Parietal lobe (tissue), 2 donors: ENCODE results near the gene KCTD11. TPM values are rescaled to one million over a fixed set of nuclear protein-coding genes. Genes with fewer than 3 reads are reported as not detected.

ENCODE experiments used
- small RNA-seq: library from RNA; depleted of rRNA; stranded (forward); fragments of <200 nt; gene quantifications from one replicate; pipeline ENCODE3, GENCODE V24; 2014; ENCODE audit warnings: low replicate concordance
- total RNA-seq: library from RNA; depleted of rRNA; stranded (reverse); fragments of >200 nt; gene quantifications from one replicate; pipeline ENCODE4 v1.2.3, GENCODE V29; 2014

Gene KCTD11
- total RNA-seq, result 2.5 TPM

DNA sequence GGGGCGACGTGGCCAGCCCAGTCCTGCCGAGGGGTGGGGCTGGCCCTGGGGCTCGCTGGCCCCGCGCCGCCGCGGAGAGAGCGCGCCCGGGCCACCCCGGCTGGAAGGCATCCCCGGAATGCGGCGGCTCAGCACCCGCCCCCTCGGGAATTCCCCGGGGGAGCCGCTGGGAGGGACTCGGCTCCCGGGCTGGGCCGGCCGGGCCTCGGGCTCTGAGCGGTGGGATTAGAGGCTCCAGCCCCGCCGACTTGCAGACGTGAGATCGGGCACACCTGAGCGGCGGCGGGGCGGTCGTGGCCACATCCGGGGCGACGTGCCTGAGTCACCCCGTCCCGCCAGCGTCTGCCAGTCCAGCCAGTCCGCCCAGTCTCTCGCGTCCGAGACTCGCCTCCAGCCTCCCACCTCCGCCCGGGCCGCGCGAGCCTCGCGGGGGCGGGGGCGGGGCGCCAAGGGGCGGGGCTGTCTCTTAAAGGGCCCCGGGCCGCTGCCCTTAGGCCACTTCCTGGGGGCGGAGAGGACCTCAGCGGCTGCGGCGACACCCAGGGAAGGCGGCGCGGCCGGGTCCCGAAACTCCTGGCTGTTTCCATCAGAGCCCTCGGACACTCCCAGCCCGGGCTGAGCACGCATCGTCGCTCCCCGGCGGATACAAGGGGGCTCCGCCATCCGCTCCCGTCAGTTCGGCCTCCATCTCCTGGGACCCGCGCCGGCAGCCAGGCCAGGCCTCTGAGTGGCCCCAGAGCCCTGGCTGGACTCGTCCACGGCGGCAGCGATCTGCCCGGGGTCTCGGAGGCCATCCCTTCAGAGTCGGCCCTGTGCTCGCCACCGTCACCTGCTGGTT, at the start of gene KCTD11:
KCTD11 (plus strand) TSS at position 498 of the 838 bp plus-strand sequence.

GRCh38 chr17:7306911-7307685, 44.9 kb upstream of the KCTD11 start, which contains the start of gene EIF5A:
TSS of gene EIF5A (plus strand) at chr17:7307628. CDS start at chr17:7309636, 2,008 bp downstream.

GRCh38 chr17:7314719-7315569, 37.0 kb upstream of the KCTD11 start, which contains the start of gene GPS2:
TSS of gene GPS2 (minus strand) at chr17:7315360. CDS start at chr17:7315052, 308 bp downstream.

GRCh38 chr17:7328840-7329373, 23.1 kb upstream of the KCTD11 start, which contains the start of gene NEURL4:
TSS of gene NEURL4 (minus strand) at chr17:7329335. CDS start at chr17:7329312, 23 bp downstream.

DNA sequence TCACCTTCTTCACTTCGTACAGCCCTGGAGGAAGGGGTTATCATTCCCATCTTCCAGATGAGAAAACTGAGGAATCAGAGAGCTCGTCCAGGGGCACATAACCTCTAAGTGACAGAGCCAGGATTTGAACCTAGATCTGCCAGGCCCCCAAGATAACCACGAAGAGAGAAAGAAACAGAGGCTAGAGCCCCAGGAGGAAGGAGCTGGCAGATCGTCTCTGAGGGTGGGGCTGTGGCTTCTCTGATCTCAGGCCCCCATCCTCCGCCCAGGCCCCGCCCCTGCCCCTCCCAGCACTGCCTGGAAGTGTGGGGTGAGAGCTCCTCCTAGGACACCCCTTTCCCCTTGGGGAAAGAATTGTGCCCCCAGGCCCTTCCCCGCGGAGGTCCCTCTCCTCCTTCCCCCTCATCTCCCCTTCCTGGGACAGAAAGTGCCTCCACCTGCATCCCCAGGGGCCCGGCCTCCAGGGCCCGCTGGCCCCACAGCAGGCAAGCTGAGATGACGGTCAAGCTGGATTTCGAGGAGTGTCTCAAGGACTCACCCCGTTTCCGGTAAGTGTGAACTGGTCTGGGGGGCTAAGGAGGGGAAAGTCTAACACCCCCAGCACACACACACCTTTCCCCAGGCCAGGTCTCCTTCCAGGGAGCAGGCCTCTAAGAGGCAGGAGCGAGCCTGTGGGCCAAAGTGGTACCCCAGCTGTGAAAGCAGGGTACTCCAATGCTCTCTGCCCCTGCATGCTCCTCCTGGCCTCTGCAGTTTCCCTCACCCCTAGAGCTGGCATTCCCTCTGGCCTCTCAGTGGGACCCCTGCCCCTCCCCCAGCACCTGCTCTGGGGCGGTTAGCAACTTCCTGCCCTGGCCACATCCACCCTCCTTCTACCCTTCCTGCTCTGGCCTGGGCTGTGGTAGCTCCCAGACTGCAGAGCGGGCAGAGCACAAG, 15.5 kb upstream of the KCTD11 start, which contains the start of gene ACAP1:
ACAP1 (plus strand) TSS at position 290 of the 936 bp plus-strand sequence; CDS start at position 496, 206 bp downstream.

GRCh38 chr17:7355053-7355452, 3.1 kb downstream of the KCTD11 start, which contains the start of gene TMEM95:
TSS of gene TMEM95 (plus strand) at chr17:7355156. CDS start at chr17:7355205, 49 bp downstream.

DNA sequence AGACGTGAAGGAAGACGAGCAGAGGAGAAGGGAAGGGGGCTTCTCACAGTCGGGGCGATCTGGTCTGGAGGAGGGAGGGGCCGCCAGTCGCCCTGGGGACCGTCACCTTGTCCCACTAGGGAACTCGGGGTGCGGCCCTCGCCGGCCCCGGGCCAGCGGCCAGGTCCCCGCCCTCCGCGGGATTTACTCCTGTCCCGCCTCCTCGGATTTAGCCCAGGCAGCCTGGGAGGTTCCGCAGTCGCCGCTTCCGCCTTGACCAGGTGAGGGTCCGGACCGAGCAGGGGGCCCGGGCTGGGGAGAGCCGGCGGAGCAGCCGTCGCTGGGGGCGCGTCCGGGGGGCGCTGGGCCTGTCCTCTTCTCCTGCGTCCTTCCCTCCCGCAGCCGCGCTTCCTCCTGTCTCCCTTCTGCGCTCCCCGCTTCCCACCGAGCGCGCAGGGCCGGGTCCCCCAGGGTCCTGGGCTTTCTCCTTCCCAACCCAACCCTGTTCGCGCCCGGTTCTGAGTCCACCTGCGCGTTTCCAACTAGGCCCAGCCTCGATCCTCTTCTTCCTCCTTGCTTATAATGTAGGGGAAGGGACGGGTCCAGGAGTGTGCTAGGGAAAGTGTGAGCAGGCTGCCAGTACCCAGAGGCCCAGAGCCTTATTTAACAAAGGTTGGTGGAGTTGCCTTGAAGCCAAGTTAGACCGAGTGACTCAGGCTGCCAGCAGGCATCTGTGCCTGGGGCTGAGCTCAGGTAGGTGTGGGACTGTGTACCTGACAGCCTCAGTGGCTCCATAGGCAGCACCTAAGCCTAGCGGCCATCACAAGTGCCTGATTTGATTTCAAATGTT, 29.1 kb downstream of the KCTD11 start, which contains the start of gene TNK1:
TNK1 (plus strand) TSS at position 235 of the 829 bp plus-strand sequence. CDS start 1,838 bp downstream, outside the sequence.

DNA sequence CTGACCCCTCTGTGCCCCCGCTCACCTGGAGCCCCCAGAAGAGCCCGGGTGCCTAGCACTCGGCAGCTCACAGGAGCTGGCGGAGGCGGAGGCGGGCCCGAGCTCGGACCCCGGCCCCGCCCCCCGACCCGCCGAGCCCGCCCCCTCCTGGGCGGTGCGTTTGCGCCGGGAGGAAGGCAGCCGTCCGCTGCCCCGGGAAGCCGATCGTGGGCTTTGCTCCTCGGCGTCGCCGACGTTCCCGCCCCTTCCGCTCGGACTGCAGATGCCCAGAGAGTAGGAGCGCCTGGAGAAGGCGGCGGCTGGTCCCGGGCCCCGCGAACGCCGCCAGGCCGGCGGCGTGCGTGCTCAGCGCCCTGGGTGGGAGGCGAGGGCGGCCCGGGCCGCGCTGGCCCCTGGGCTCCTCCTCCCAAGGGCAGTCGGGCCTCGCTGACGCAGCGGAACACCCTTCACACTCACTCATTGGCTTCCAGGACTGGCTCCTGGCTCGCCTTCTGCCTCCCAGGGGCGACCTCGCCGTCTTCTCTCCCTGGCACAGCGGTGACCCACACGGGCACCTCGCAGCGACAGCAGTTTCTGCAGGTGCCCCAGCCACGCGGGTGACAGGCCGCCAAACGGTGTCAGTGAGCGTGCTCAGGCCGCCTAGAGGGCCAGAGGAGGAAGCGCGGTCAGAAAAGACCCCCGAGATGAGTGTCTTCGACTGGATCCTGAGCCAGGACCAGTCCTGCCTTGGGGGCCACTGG, 42.7 kb downstream of the KCTD11 start, which contains the start of gene PLSCR3:
PLSCR3 (minus strand) TSS at position 74 of the 740 bp plus-strand sequence. CDS start 415 bp downstream, outside the sequence.

DNA sequence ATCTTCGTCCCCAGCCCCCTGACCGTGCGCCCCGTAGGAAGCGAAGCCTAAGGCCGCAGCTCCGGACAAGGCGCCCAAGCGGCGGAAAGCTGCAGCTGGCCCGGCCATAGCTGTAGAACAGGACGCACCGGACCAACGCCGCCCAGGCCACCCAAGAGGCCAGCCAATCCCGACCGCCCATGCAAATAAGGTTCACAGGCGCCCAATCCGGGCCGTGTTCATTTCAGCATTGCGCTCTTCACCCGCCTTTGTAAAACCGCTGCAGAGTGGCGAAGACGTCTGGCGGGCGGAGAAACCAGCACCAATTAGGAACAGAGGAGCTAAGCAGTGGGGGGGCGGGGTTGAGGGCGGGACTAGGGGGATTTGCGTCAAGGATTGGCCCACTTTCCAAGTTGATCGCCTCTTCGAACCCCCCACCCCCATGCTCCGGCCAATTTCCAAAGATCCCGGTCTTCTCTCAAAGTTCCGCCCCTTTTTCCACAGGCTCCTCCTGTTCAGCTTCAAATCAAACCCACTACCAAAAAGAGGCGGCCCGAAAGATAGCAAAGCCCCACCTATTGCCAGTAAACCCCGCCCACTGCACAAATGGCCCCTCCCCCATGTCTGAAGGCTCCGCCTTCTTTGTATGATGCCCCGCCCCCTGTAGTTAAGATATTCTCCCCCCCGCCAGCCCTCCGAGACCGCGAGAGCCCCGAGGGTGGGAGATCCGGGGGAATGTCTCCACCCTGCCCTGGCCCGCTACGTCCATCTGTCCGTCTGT, 52.2 kb downstream of the KCTD11 start, which contains the start of gene TMEM256:
TMEM256 (minus strand) TSS at position 121 of the 760 bp plus-strand sequence; CDS start at position 108, 13 bp downstream.

Small RNA genes within 50 kb of the gene (small RNA-seq; reads per million reads assigned to genes)
- not detected for gene AC026954.2

Other genes with a start within 250 kb of the KCTD11 start
- not detected for gene ASGR2, start 237.3 kb upstream of the KCTD11 start, total RNA-seq
- 12.5 TPM for gene ASGR1, start 172.8 kb upstream of the KCTD11 start, total RNA-seq
- gene DLG4, start 132.3 kb upstream of the KCTD11 start, total RNA-seq, result 155 TPM
- gene ACADVL, start 132.2 kb upstream of the KCTD11 start, total RNA-seq, result 147 TPM
- 81.4 TPM for gene DVL2, start 117.6 kb upstream of the KCTD11 start, total RNA-seq
- gene PHF23, start 112.7 kb upstream of the KCTD11 start, total RNA-seq, result 25.7 TPM
- 103 TPM for gene GABARAP, start 109.7 kb upstream of the KCTD11 start, total RNA-seq
- gene CTDNEP1, start 100.4 kb upstream of the KCTD11 start, total RNA-seq, result 34.1 TPM
- 26.6 TPM for gene ELP5, start 99.9 kb upstream of the KCTD11 start, total RNA-seq
- not detected for gene CLDN7, start 89.7 kb upstream of the KCTD11 start, total RNA-seq
- gene SLC2A4, start 70.4 kb upstream of the KCTD11 start, total RNA-seq, result not detected
- gene YBX2, start 57.5 kb upstream of the KCTD11 start, total RNA-seq, result 2.5 TPM
- gene EIF5A, start 44.5 kb upstream of the KCTD11 start, total RNA-seq, result 132 TPM
- 59.8 TPM for gene GPS2, start 36.8 kb upstream of the KCTD11 start, total RNA-seq
- gene NEURL4, start 22.8 kb upstream of the KCTD11 start, total RNA-seq, result 61.0 TPM
- gene ACAP1, start 15.6 kb upstream of the KCTD11 start, total RNA-seq, result not detected
- not detected for gene TMEM95, start 3.0 kb downstream of the KCTD11 start, total RNA-seq
- 1.3 TPM for gene TNK1, start 28.9 kb downstream of the KCTD11 start, total RNA-seq
- 29.7 TPM for gene PLSCR3, start 42.4 kb downstream of the KCTD11 start, total RNA-seq
- gene TMEM256, start 51.9 kb downstream of the KCTD11 start, total RNA-seq, result 42.9 TPM
- 22.8 TPM for gene NLGN2, start 55.7 kb downstream of the KCTD11 start, total RNA-seq
- not detected for gene SPEM1, start 68.2 kb downstream of the KCTD11 start, total RNA-seq
- not detected for gene SPEM2, start 73.5 kb downstream of the KCTD11 start, total RNA-seq
- gene SPEM3, start 76.7 kb downstream of the KCTD11 start, total RNA-seq, result not detected
- 1.9 TPM for gene TMEM102, start 83.3 kb downstream of the KCTD11 start, total RNA-seq
- gene FGF11, start 87.3 kb downstream of the KCTD11 start, total RNA-seq, result 13.1 TPM
- 15.3 TPM for gene CHRNB1, start 92.9 kb downstream of the KCTD11 start, total RNA-seq
- 20.0 TPM for gene ZBTB4, start 127.5 kb downstream of the KCTD11 start, total RNA-seq
- not detected for gene SLC35G6, start 129.3 kb downstream of the KCTD11 start, total RNA-seq
- 106 TPM for gene POLR2A, start 132.2 kb downstream of the KCTD11 start, total RNA-seq
- gene TNFSF12, start 196.9 kb downstream of the KCTD11 start, total RNA-seq, result 6.6 TPM
- 0.94 TPM for gene TNFSF13, start 206.6 kb downstream of the KCTD11 start, total RNA-seq
- gene SENP3, start 209.8 kb downstream of the KCTD11 start, total RNA-seq, result 67.6 TPM
- 1.6 TPM for gene CD68, start 227.5 kb downstream of the KCTD11 start, total RNA-seq
- gene MPDU1, start 231.7 kb downstream of the KCTD11 start, total RNA-seq, result 36.6 TPM
- gene SOX15, start 237.9 kb downstream of the KCTD11 start, total RNA-seq, result 1.6 TPM